K562 (cell line): ENCODE measurements around the gene UFSP1. TPM values are rescaled to one million over a fixed set of nuclear protein-coding genes. Genes with fewer than 3 reads are reported as not detected.
A peak's percentile ranks its signal among the peaks of the same experiment; 100 is the strongest.

Source experiments
- ATAC-seq: fragments of 200-7000 bp; cut with Tn5 transposase; 3 replicates; pipeline ENCODE4 v1.9.1; 2020; ENCODE audit warnings: moderate library complexity
- BruUV-seq: library from RNA; stranded (reverse); fragments of 400-500 nt; replicated peaks from 2 replicates; lab custom pipeline; 2021; lab: Mats Ljungman, UMichigan
- CTCF ChIA-PET: fragments of 300-600 bp; formaldehyde crosslinking; extraction: SDS; loops from one replicate; lab custom pipeline; 2021; ENCODE audit warnings: low intra/inter-chr PET ratio; lab: Yijun Ruan, JAX
- POLR2A ChIA-PET: fragments of 300-600, 350-650 bp; sonication (Branson Sonifier 250); formaldehyde crosslinking; extraction: SDS; loops from one replicate; lab custom pipeline; 2021; ENCODE audit warnings: antibody characterized with exemption, inconsistent platforms; lab: Yijun Ruan, JAX
- DNase-seq, 4 experiments: peaks; one replicate each; pipeline versions ENCODE4 v3.0.0 to v3.0.0-alpha.2; 2011 to 2018; ENCODE audit warnings: low spot score in 3 of 4, mixed read lengths in 3 of 4; ENCODE audit errors: extremely low read depth in 1 of 4
- FAIRE-seq: peaks from 2 replicates; lab custom pipeline; 2011; peaks lifted over from hg19 to GRCh38; lab: Jason Lieb, UNC
- H2AFZ ChIP-seq: 2 replicates; pipeline ENCODE4 v1.6.0; 2011; ENCODE audit warnings: low read depth, low read length, control low read depth, inconsistent platforms
- H3K27ac ChIP-seq: fragments of 200-600 bp; 3 replicates; pipeline ENCODE4 v1.8.0; 2011; ENCODE audit warnings: low read depth, mild to moderate bottlenecking, control low read depth, inconsistent platforms, low read length, moderate library complexity, mixed read lengths; ENCODE audit errors: extremely low read depth
- H3K27me3 ChIP-seq, 2 experiments: fragments of 300-600 bp in 1 of 2; 2 replicates in 1 of 2; 3 replicates in 1 of 2; pipeline versions ENCODE4 v1.6.0 to v1.8.0; 2011; ENCODE audit warnings: inconsistent platforms in 2 of 2, low read length in 2 of 2, mild to moderate bottlenecking in 1 of 2, mixed read lengths in 1 of 2, moderate library complexity in 1 of 2; ENCODE audit not compliant: control insufficient read depth in 2 of 2, insufficient read depth in 2 of 2
- H3K36me3 ChIP-seq: fragments of 300-600 bp; 3 replicates; pipeline ENCODE4 v1.8.0; 2011; ENCODE audit warnings: mild to moderate bottlenecking, low read length, inconsistent platforms; ENCODE audit not compliant: control insufficient read depth, insufficient read depth
- H3K4me1 ChIP-seq, 2 experiments: fragments of 200-600 bp in 1 of 2; replicated peaks in 1 of 2; 2 replicates in 1 of 2; 3 replicates in 1 of 2; pipeline versions ENCODE4 v1.5.1 to v1.8.0; 2011; ENCODE audit warnings: inconsistent platforms in 2 of 2, low read length in 2 of 2, mild to moderate bottlenecking in 1 of 2, mixed read lengths in 1 of 2, moderate library complexity in 1 of 2; ENCODE audit not compliant: control insufficient read depth in 2 of 2, insufficient read depth in 2 of 2
- H3K4me2 ChIP-seq: 2 replicates; pipeline ENCODE4 v1.6.1; 2011; ENCODE audit warnings: low read length, control low read depth, inconsistent platforms, mixed read lengths; ENCODE audit not compliant: insufficient read depth
- H3K4me3 ChIP-seq: fragments of 200-600 bp; sonication (generic), shearing (Covaris generic); 2 replicates; pipeline ENCODE4 v1.5.1; 2016; ENCODE audit warnings: control low read depth, inconsistent platforms
- H3K79me2 ChIP-seq: fragments of 200-600 bp; 3 replicates; pipeline ENCODE4 v1.8.0; 2011; ENCODE audit warnings: low read length, inconsistent platforms; ENCODE audit not compliant: control insufficient read depth, insufficient read depth
- H3K9ac ChIP-seq, 2 experiments: 2 replicates each; pipeline versions ENCODE4 v1.6.0 to v1.6.1; 2011; ENCODE audit warnings: low read depth in 2 of 2, low read length in 2 of 2, control low read depth in 1 of 2, inconsistent platforms in 1 of 2, mild to moderate bottlenecking in 1 of 2, mixed read lengths in 1 of 2; ENCODE audit not compliant: insufficient read depth in 1 of 2
- H3K9me1 ChIP-seq: one replicate; pipeline ENCODE4 v1.6.0; 2011; ENCODE audit warnings: inconsistent platforms, mild to moderate bottlenecking, low read length, moderate library complexity; ENCODE audit not compliant: control insufficient read depth, insufficient read depth
- H3K9me3 ChIP-seq: replicated peaks from 2 replicates; pipeline ENCODE4 v1.5.1; 2011; ENCODE audit warnings: low read depth, low read length, inconsistent platforms; ENCODE audit not compliant: control insufficient read depth, insufficient read depth
- H4K20me1 ChIP-seq: replicated peaks from 2 replicates; pipeline ENCODE4 v1.6.1; 2011; ENCODE audit warnings: low read length, inconsistent platforms, mixed read lengths; ENCODE audit not compliant: control insufficient read depth, insufficient read depth
- E2F4 ChIP-seq: sonication (generic); formaldehyde crosslinking; IDR thresholded peaks from 2 replicates; pipeline ENCODE4 v1.8.0; 2022; ENCODE audit warnings: mild to moderate bottlenecking, low read depth, missing genetic modification reagents
- HDAC1 ChIP-seq, 2 experiments: fragments of 450-650 bp; IDR thresholded peaks; 2 replicates each; pipeline ENCODE4 v1.6.1; 2016 to 2017; ENCODE audit warnings: inconsistent platforms in 1 of 2, mild to moderate bottlenecking in 1 of 2, moderate library complexity in 1 of 2
- ILF3 ChIP-seq: fragments of 450-650 bp; IDR thresholded peaks from 2 replicates; pipeline ENCODE4 v1.6.1; 2018; ENCODE audit warnings: antibody characterized with exemption, mild to moderate bottlenecking, moderate library complexity, borderline replicate concordance
- PCBP2 ChIP-seq: fragments of 200-400 bp; formaldehyde crosslinking; IDR thresholded peaks from 2 replicates; pipeline ENCODE4 v1.6.1; 2018; ENCODE audit warnings: low read length, low read depth, mild to moderate bottlenecking, moderate library complexity; ENCODE audit not compliant: poor library complexity, severe bottlenecking
- POLR2B ChIP-seq: fragments of 450-650 bp; IDR thresholded peaks from 2 replicates; pipeline ENCODE4 v1.6.1; 2018; ENCODE audit warnings: low read depth; ENCODE audit not compliant: partially characterized antibody
- POLR2G ChIP-seq: fragments of 200-400 bp; formaldehyde crosslinking; IDR thresholded peaks from 2 replicates; pipeline ENCODE4 v1.6.1; 2017; ENCODE audit warnings: low read depth, mild to moderate bottlenecking, antibody characterized with exemption, low read length, moderate library complexity
- RBFOX2 ChIP-seq: fragments of 200-400 bp; formaldehyde crosslinking; IDR thresholded peaks from 2 replicates; pipeline ENCODE4 v1.6.1; 2017; ENCODE audit warnings: low read depth, mild to moderate bottlenecking, low read length, moderate library complexity
- TAF15 ChIP-seq: fragments of 200-400 bp; formaldehyde crosslinking; IDR thresholded peaks from 2 replicates; pipeline ENCODE4 v1.6.1; 2017; ENCODE audit warnings: mild to moderate bottlenecking, low read depth, low read length, moderate library complexity
- ZFP36 ChIP-seq: fragments of 150-350 bp; IDR thresholded peaks from 2 replicates; pipeline ENCODE4 v1.6.1; 2018; ENCODE audit warnings: low read length, low read depth; ENCODE audit not compliant: partially characterized antibody
- ZMIZ1 ChIP-seq, 2 experiments: fragments of 150-350 bp in 1 of 2; IDR thresholded peaks; 2 replicates each; pipeline ENCODE4 v1.6.1; 2012 to 2016; ENCODE audit warnings: low read depth in 2 of 2, low read length in 2 of 2, mild to moderate bottlenecking in 1 of 2, moderate library complexity in 1 of 2
- ZNF12 ChIP-seq: sonication (generic); formaldehyde crosslinking; IDR thresholded peaks from 2 replicates; pipeline ENCODE4 v1.4.0; 2020; ENCODE audit warnings: mild to moderate bottlenecking, missing genetic modification reagents
- WGBS: fragments of 100-300 bp; shearing (Covaris generic); methylation state at CpG from one replicate; pipeline ENCODE4 v1.1.6; 2016; ENCODE audit warnings: low coverage, mixed read lengths; ENCODE audit not compliant: insufficient coverage; ENCODE audit errors: missing lambda C conversion rate; 5-methylcytosine and 5-hydroxymethylcytosine counted together
- in situ Hi-C: fragments of 300-500 bp; cut with MboI; formaldehyde crosslinking; loops from 4 replicates; pipeline ENCODE4 v1.15.0; 2018; ENCODE audit warnings: inconsistent platforms, mixed read lengths
- intact Hi-C: fragments of 100-400 bp; cut with micrococcal nuclease; formaldehyde crosslinking; loops from 2 replicates; pipeline ENCODE4 v1.14.2; 2022
- polyA plus RNA-seq, 8 experiments: library from polyadenylated mRNA; depleted of rRNA in 4 of 8; stranded (reverse) in 5 of 8; unstranded in 3 of 8; fragments of >200 nt; fragmentation: Nextera tagmentation in 2 of 8; fragmentation: Illumina TruSeq in 1 of 8; extraction: Ambion mirVana in 2 of 8; extraction: Trizol in 1 of 8; gene quantifications; 2 replicates each; pipeline versions ENCODE4 v1.2.1 to v1.2.3, GENCODE V29; 2011 to 2014; ENCODE audit warnings: inconsistent platforms in 1 of 8, missing spikeins in 1 of 8
- total RNA-seq, 7 experiments: library from RNA; depleted of rRNA in 6 of 7; stranded (reverse); fragments of >200 nt in 6 of 7; fragmentation: Illumina TruSeq in 2 of 7; extraction: Trizol in 2 of 7; gene quantifications; 2 replicates each; pipeline versions ENCODE4 v1.2.1 to v1.2.3, GENCODE V29; 2011 to 2021; ENCODE audit warnings: low replicate concordance in 1 of 7

The UFSP1 gene
- total and polyA plus RNA-seq, 9 of the 15 experiments (the other 6 are each of a cell fraction or from before 2014, with no cell fraction given), result 0.50 to 18.8 (median 2.1) TPM

DNA sequence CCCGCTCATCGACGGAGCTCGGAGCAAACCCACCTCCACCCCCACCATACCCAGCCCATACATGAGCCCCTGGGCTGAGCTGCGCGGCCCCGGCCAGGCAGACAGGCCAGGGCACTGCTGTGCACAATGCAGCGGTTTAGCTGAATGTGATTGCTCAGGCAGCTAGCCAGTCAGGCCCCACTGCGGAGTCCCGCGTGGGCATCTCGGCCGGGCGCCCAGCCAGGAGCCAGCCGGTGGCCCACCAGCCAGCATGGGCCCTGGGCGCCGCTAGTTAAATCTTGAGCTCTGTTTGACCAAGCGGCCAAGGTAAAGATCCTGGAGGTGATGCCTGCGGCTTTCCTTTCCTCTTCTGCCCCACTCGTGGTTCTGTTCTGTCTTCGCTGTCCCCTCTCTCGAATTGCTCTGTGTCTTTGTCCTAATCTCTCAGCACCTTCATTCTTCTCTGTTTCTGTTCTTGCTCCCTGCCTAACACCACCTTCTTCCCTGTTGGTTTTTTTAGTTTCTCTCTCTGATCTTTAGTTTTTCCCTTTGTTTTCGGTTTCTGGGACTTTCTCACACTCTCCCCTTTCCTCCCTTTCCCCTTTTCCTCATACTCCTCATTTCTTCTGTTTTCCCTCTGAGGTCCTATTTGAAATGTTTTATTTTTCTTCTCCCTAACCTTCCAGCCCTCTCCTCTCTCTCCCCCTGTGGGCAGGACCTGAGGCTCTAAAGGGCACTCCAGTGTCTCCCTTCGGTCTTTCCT, 6.6 kb downstream of the UFSP1 start:
- peak overlapping the region in 1 of 2 experiments; percentile 40; a peak in 1 of 4 replicates for H3K9ac ChIP-seq
- peaks cover 9% of the 10 kb centered on the region for H3K9me1 ChIP-seq
- in situ Hi-C loops, result no loop called here
- H3K36me3 ChIP-seq, result peaks cover 99% of the 10 kb centered on the region
- no peak overlapping the region for H2AFZ ChIP-seq
- no peak overlapping the region for H3K4me2 ChIP-seq
- no peak for DNase-seq
- no peak for FAIRE-seq
- H3K9me3 ChIP-seq, result no peaks in the 10 kb centered on the region
- H3K79me2 ChIP-seq, result peaks cover 63% of the 10 kb centered on the region
- ChIA-PET POLR2A (interaction anchor here (0.5 kb wide), 1 partner anchor 370 kb away, joined by 3 read pairs; no protein-coding TSS in a partner anchor), CTCF (no interaction called here)
- no TSS peak for BruUV-seq
- WGBS, result 97% methylated on average over 21 of the region's 24 CpGs
- H4K20me1 ChIP-seq, result peaks cover 35% of the 10 kb centered on the region
- intact Hi-C loops, result no loop called here
- peaks cover 18 to 41% of the 10 kb centered on the region in 2 experiments for H3K4me1 ChIP-seq
- peak overlapping the region; percentile 1; the same call in 1 of the 3 replicates for H3K27ac ChIP-seq
- H3K27me3 ChIP-seq, result no peaks in the 10 kb centered on the region
- no peak overlapping the region for H3K4me3 ChIP-seq
- no peak for ATAC-seq
- TF ChIP-seq RBFOX2 (peak; percentile 66), POLR2G (peak; percentile 51), ZFP36 (no peak), POLR2B (peak; percentile 26), ILF3 (no peak), E2F4 (CRISPR knock-in tag) (no peak), TAF15 (no peak), ZMIZ1 (IDR thresholded peaks at IDR 0.05; ENCODE audit: low read depth in 2 of 2, low read length in 2 of 2) (no peak), HDAC1 (IDR thresholded peaks at IDR 0.05) (no peak), PCBP2 (no peak), ZNF12 (CRISPR knock-in tag) (no peak)
